ENCODE results near the gene DDX56. TPM values are rescaled to one million over a fixed set of nuclear protein-coding genes. Genes with fewer than 3 reads are reported as not detected.

The DDX56 gene
- total and polyA plus RNA-seq, 9 of the 15 experiments (the other 6 are each of a cell fraction or from before 2014, with no cell fraction given) = 33.0 to 145 (median 102) TPM

- TF ChIP-seq, protein P1, sequence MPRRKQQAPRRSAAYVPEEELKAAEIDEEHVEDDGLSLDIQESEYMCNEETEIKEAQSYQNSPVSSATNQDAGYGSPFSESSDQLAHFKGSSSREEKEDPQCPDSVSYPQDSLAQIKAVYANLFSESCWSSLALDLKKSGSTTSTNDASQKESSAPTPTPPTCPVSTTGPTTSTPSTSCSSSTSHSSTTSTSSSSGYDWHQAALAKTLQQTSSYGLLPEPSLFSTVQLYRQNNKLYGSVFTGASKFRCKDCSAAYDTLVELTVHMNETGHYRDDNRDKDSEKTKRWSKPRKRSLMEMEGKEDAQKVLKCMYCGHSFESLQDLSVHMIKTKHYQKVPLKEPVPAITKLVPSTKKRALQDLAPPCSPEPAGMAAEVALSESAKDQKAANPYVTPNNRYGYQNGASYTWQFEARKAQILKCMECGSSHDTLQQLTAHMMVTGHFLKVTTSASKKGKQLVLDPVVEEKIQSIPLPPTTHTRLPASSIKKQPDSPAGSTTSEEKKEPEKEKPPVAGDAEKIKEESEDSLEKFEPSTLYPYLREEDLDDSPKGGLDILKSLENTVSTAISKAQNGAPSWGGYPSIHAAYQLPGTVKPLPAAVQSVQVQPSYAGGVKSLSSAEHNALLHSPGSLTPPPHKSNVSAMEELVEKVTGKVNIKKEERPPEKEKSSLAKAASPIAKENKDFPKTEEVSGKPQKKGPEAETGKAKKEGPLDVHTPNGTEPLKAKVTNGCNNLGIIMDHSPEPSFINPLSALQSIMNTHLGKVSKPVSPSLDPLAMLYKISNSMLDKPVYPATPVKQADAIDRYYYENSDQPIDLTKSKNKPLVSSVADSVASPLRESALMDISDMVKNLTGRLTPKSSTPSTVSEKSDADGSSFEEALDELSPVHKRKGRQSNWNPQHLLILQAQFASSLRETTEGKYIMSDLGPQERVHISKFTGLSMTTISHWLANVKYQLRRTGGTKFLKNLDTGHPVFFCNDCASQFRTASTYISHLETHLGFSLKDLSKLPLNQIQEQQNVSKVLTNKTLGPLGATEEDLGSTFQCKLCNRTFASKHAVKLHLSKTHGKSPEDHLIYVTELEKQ (CRISPR knock-in tag; IDR thresholded peaks at IDR 0.05) = no peak
- no peak for TF ChIP-seq NR4A1 (CRISPR knock-in tag; IDR thresholded peaks at IDR 0.05)
- TF ChIP-seq NR4A1 (tag; IDR thresholded peaks at IDR 0.05) = no peak
- TF ChIP-seq BHLHE40 (IDR thresholded peaks at IDR 0.05; ENCODE audit: low read length) = peak; percentile 70
- no peak for TF ChIP-seq BCOR (IDR thresholded peaks at IDR 0.05)
- TF ChIP-seq, protein P2, sequence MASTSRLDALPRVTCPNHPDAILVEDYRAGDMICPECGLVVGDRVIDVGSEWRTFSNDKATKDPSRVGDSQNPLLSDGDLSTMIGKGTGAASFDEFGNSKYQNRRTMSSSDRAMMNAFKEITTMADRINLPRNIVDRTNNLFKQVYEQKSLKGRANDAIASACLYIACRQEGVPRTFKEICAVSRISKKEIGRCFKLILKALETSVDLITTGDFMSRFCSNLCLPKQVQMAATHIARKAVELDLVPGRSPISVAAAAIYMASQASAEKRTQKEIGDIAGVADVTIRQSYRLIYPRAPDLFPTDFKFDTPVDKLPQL (IDR thresholded peaks at IDR 0.05; ENCODE audit: extremely low read depth, insufficient read length) = no peak
- no peak for TF ChIP-seq ZNF274 (IDR thresholded peaks at IDR 0.05; ENCODE audit: borderline replicate concordance, low read depth, low read length)
- peak; percentile 99 for TF ChIP-seq CXXC5 (CRISPR knock-in tag; IDR thresholded peaks at IDR 0.05)
- TF ChIP-seq, protein P3, sequence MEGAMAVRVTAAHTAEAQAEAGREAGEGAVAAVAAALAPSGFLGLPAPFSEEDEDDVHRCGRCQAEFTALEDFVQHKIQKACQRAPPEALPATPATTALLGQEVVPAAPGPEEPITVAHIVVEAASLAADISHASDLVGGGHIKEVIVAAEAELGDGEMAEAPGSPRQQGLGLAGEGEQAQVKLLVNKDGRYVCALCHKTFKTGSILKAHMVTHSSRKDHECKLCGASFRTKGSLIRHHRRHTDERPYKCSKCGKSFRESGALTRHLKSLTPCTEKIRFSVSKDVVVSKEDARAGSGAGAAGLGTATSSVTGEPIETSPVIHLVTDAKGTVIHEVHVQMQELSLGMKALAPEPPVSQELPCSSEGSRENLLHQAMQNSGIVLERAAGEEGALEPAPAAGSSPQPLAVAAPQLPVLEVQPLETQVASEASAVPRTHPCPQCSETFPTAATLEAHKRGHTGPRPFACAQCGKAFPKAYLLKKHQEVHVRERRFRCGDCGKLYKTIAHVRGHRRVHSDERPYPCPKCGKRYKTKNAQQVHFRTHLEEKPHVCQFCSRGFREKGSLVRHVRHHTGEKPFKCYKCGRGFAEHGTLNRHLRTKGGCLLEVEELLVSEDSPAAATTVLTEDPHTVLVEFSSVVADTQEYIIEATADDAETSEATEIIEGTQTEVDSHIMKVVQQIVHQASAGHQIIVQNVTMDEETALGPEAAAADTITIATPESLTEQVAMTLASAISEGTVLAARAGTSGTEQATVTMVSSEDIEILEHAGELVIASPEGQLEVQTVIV (CRISPR knock-in tag; IDR thresholded peaks at IDR 0.05; ENCODE audit: borderline replicate concordance) = no peak
- peak; percentile 90 for TF ChIP-seq ATF3 (IDR thresholded peaks at IDR 0.05)
- TF ChIP-seq ATF3 (CRISPR knock-in tag; conservative IDR thresholded peaks at IDR 0.05) = no peak
- TF ChIP-seq ZNF436 (CRISPR knock-in tag; IDR thresholded peaks at IDR 0.05) = no peak
- no peak for TF ChIP-seq HDAC6 (IDR thresholded peaks at IDR 0.05; ENCODE audit: low read depth, low read length)
- no peak for TF ChIP-seq ZEB2 (IDR thresholded peaks at IDR 0.05)
- TF ChIP-seq, protein P4, sequence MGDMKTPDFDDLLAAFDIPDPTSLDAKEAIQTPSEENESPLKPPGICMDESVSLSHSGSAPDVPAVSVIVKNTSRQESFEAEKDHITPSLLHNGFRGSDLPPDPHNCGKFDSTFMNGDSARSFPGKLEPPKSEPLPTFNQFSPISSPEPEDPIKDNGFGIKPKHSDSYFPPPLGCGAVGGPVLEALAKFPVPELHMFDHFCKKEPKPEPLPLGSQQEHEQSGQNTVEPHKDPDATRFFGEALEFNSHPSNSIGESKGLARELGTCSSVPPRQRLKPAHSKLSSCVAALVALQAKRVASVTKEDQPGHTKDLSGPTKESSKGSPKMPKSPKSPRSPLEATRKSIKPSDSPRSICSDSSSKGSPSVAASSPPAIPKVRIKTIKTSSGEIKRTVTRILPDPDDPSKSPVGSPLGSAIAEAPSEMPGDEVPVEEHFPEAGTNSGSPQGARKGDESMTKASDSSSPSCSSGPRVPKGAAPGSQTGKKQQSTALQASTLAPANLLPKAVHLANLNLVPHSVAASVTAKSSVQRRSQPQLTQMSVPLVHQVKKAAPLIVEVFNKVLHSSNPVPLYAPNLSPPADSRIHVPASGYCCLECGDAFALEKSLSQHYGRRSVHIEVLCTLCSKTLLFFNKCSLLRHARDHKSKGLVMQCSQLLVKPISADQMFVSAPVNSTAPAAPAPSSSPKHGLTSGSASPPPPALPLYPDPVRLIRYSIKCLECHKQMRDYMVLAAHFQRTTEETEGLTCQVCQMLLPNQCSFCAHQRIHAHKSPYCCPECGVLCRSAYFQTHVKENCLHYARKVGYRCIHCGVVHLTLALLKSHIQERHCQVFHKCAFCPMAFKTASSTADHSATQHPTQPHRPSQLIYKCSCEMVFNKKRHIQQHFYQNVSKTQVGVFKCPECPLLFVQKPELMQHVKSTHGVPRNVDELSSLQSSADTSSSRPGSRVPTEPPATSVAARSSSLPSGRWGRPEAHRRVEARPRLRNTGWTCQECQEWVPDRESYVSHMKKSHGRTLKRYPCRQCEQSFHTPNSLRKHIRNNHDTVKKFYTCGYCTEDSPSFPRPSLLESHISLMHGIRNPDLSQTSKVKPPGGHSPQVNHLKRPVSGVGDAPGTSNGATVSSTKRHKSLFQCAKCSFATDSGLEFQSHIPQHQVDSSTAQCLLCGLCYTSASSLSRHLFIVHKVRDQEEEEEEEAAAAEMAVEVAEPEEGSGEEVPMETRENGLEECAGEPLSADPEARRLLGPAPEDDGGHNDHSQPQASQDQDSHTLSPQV (IDR thresholded peaks at IDR 0.05) = no peak; the same call in 1 of the 2 replicates
- peak; percentile 51 for TF ChIP-seq SIN3B (IDR thresholded peaks at IDR 0.05; ENCODE audit: low read depth)
Observed at GRCh38 chr7:44606341-44607140, 32.8 kb upstream of the DDX56 start, which contains the start of gene OGDH (continued).
